ENCODE results near the gene SMAD7. TPM values are rescaled to one million over a fixed set of nuclear protein-coding genes. Genes with fewer than 3 reads are reported as not detected.

SMAD7 gene
- total RNA-seq, 1 experiment from 2014 or later = 12.3 TPM

DNA sequence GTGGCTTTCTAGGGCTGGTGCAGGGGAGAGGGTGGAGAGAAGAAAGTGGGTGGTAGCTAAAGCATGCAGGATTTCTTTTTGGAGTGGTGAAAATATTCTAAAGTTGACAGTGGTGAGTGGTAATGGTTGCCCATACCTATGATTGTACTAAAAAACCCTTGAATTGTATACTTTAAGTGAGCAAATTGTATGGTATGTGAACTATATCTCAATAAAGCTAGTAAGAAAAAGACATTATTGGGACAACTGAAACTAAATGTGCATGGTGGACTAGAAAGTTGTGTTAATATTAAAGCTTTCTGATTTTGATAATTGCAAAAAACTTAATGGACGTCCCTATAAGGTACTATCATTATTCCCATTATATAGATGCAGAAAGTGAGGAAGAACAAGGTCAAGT lies 50.3 kb downstream of the SMAD7 start:
- intact Hi-C loops (cut with micrococcal nuclease) = no loop called here
- no peak for DNase-seq (ENCODE audit: unreplicated experiment)
- no peaks in the 10 kb centered on the region for H3K27me3 Mint-ChIP-seq (ENCODE audit: insufficient read depth, unreplicated experiment)
- H3K27ac Mint-ChIP-seq (ENCODE audit: low read depth, unreplicated experiment) = no peak overlapping the region
- TF ChIP-seq, protein P1, sequence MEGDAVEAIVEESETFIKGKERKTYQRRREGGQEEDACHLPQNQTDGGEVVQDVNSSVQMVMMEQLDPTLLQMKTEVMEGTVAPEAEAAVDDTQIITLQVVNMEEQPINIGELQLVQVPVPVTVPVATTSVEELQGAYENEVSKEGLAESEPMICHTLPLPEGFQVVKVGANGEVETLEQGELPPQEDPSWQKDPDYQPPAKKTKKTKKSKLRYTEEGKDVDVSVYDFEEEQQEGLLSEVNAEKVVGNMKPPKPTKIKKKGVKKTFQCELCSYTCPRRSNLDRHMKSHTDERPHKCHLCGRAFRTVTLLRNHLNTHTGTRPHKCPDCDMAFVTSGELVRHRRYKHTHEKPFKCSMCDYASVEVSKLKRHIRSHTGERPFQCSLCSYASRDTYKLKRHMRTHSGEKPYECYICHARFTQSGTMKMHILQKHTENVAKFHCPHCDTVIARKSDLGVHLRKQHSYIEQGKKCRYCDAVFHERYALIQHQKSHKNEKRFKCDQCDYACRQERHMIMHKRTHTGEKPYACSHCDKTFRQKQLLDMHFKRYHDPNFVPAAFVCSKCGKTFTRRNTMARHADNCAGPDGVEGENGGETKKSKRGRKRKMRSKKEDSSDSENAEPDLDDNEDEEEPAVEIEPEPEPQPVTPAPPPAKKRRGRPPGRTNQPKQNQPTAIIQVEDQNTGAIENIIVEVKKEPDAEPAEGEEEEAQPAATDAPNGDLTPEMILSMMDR (IDR thresholded peaks at IDR 0.05; ENCODE audit: unreplicated experiment) = no peak
- ChIA-PET POLR2A (interaction anchor here (0.6 to 0.7 kb wide), 2 partner anchors 19 to 99 kb away, joined by 3 to 4 read pairs; no protein-coding TSS in a partner anchor), CTCF (no interaction called here)
- peaks cover 15% of the 10 kb centered on the region for H3K4me1 Mint-ChIP-seq (ENCODE audit: insufficient read depth, unreplicated experiment)
- no peaks in the 10 kb centered on the region for H3K36me3 Mint-ChIP-seq (ENCODE audit: insufficient read depth, unreplicated experiment)
- BruUV-seq (replicated peaks) = no TSS peak
- no peak overlapping the region for H3K4me3 Mint-ChIP-seq (ENCODE audit: unreplicated experiment)
- peaks cover 17% of the 10 kb centered on the region for H3K9me3 Mint-ChIP-seq (ENCODE audit: unreplicated experiment)

DNA sequence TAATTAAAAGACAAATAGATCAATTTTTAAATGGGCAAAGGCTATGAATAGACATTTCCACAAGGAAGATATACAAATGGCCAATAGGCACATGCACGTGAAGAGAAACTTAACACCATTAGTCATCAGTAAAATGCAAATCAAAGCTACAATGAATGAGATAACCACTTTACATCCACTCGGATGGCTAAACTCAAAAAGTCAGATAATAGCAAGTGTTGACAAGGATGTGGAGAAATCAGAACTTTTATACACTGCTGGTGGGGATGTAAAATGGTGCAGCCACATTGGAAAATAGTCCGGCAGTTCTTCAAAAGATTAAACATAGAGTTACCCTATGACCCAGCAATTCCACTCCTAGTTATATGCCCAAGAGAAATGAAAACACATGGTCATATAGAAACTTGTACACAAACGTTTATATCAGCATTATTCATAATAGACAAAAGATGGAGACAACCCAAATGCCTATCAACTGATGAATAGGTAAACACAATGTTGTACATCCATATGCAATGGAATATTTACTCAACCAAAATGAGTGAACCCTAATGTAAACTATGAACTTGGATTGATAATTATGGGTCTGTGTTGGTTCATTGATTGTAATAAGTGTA lies 51.1 kb downstream of the SMAD7 start:
- no TSS peak for BruUV-seq (replicated peaks)
- no peak for DNase-seq (ENCODE audit: unreplicated experiment)
- no peaks in the 10 kb centered on the region for H3K27me3 Mint-ChIP-seq (ENCODE audit: insufficient read depth, unreplicated experiment)
- TF ChIP-seq, protein P1 (IDR thresholded peaks at IDR 0.05; ENCODE audit: unreplicated experiment) = no peak
- intact Hi-C loops (cut with micrococcal nuclease) = no loop called here
- H3K4me1 Mint-ChIP-seq (ENCODE audit: insufficient read depth, unreplicated experiment) = peaks cover 15% of the 10 kb centered on the region
- no peaks in the 10 kb centered on the region for H3K36me3 Mint-ChIP-seq (ENCODE audit: insufficient read depth, unreplicated experiment)
- ChIA-PET CTCF (interaction anchor here (0.6 kb wide), 1 partner anchor 586 kb away, joined by 3 read pairs; no protein-coding TSS in a partner anchor), POLR2A (no interaction called here)
- H3K9me3 Mint-ChIP-seq (ENCODE audit: unreplicated experiment) = peaks cover 9% of the 10 kb centered on the region
- H3K4me3 Mint-ChIP-seq (ENCODE audit: unreplicated experiment) = no peak overlapping the region
- no peak overlapping the region for H3K27ac Mint-ChIP-seq (ENCODE audit: low read depth, unreplicated experiment)

DNA sequence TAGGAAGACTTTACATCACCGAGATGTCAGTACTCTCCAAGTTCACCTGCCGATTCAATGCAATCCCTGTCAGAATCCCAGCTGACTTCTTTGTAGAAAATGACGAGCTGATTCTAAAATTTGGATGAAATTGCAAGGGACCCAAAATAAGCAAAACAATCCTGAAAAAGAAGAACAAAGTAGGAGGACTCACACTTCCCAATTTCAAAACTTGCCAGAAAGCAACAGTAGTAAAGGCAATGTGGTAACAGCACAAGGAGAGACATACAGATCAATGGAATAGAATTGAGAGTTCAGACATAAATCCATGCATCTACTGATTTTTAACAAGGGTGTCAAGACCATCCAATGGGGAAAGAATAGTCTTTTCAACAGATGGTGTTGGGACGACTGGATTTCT lies 52.2 kb downstream of the SMAD7 start:
- Mint-ChIP-seq H3K36me3 (ENCODE audit: insufficient read depth, unreplicated experiment) (no peaks in the 10 kb centered on the region), H3K27me3 (ENCODE audit: insufficient read depth, unreplicated experiment) (no peaks in the 10 kb centered on the region), H3K4me3 (ENCODE audit: unreplicated experiment) (no peak overlapping the region), H3K9me3 (ENCODE audit: unreplicated experiment) (no peaks in the 10 kb centered on the region), H3K27ac (ENCODE audit: low read depth, unreplicated experiment) (no peak overlapping the region), H3K4me1 (ENCODE audit: insufficient read depth, unreplicated experiment) (peaks cover 15% of the 10 kb centered on the region)
- TF ChIP-seq, protein P1 (IDR thresholded peaks at IDR 0.05; ENCODE audit: unreplicated experiment) = no peak
- no peak for DNase-seq (ENCODE audit: unreplicated experiment)
- ChIA-PET CTCF (interaction anchor here (0.7 kb wide), 1 partner anchor 17 kb away, joined by 3 read pairs; no protein-coding TSS in a partner anchor), POLR2A (no interaction called here)
- BruUV-seq (replicated peaks) = no TSS peak
- intact Hi-C loops (cut with micrococcal nuclease) = no loop called here

DNA sequence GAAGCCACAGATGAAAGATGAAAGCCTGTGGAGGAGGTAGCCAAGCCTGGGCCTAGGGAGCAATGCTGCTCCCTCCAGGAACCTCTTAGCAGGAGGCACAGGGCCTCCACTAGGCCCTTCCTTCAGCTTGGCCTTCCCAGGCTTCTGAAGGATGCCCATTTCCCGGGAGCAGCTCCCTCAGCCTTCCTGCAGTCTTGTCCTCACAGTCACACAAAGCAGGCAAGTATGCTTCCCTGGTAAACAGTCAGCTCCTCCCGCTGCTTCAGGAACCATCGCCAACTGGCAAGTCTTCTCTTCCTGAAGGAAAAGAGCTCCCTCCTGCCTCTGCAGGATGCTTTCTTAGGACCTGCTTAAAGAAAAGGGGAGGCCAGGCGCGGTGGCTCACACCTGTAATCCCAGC lies 53.2 kb downstream of the SMAD7 start:
- Mint-ChIP-seq H3K4me1 (ENCODE audit: insufficient read depth, unreplicated experiment) (peaks cover 15% of the 10 kb centered on the region), H3K36me3 (ENCODE audit: insufficient read depth, unreplicated experiment) (no peaks in the 10 kb centered on the region), H3K27me3 (ENCODE audit: insufficient read depth, unreplicated experiment) (no peaks in the 10 kb centered on the region), H3K9me3 (ENCODE audit: unreplicated experiment) (no peaks in the 10 kb centered on the region), H3K4me3 (ENCODE audit: unreplicated experiment) (no peak overlapping the region), H3K27ac (ENCODE audit: low read depth, unreplicated experiment) (no peak overlapping the region)
- BruUV-seq (replicated peaks) = no TSS peak
- ChIA-PET CTCF (interaction anchor here (0.6 to 1.0 kb wide), 3 partner anchors 21 to 533 kb away, joined by 3 to 4 read pairs (median 3); no protein-coding TSS in a partner anchor), POLR2A (no interaction called here)
- no peak for DNase-seq (ENCODE audit: unreplicated experiment)
- TF ChIP-seq, protein P1 (IDR thresholded peaks at IDR 0.05; ENCODE audit: unreplicated experiment) = no peak
- intact Hi-C loops (cut with micrococcal nuclease) = no loop called here
